CD4-positive, CD25-positive, alpha-beta regulatory T cell (primary cell): ENCODE results near the gene TBX15. TPM values are rescaled to one million over a fixed set of nuclear protein-coding genes. Genes with fewer than 3 reads are reported as not detected.

Experiments used
- ATAC-seq, 2 donors: fragments of 150-1000 bp; cut with Tn5 transposase; one replicate each; pipeline ENCODE4 v1.10.0; 2021; ENCODE audit warnings: low read depth in 2 of 2, moderate number of reproducible peaks in 2 of 2, moderate library complexity in 1 of 2
- DNase-seq, 3 donors: peaks; one replicate each; pipeline versions ENCODE4 v3.0.0 to v3.0.0-alpha.2; 2012 to 2022; ENCODE audit warnings: mixed read lengths in 1 of 3
- H3K27ac ChIP-seq: one replicate; pipeline ENCODE4 v1.7.0; 2013; ENCODE audit warnings: mild to moderate bottlenecking, low read length; ENCODE audit not compliant: insufficient read depth, poor library complexity, severe bottlenecking
- H3K27me3 ChIP-seq: one replicate; pipeline ENCODE4 v1.7.0; 2013; ENCODE audit warnings: low read length; ENCODE audit not compliant: control insufficient read depth, insufficient read depth
- H3K36me3 ChIP-seq: one replicate; pipeline ENCODE4 v1.7.0; 2013; ENCODE audit warnings: mild to moderate bottlenecking, low read length, moderate library complexity; ENCODE audit not compliant: control insufficient read depth, insufficient read depth
- H3K4me1 ChIP-seq: 2 replicates; pipeline ENCODE4 v1.7.0; 2013; ENCODE audit warnings: mild to moderate bottlenecking, low read length; ENCODE audit not compliant: insufficient read depth, control insufficient read depth, poor library complexity, severe bottlenecking
- H3K4me3 ChIP-seq: one replicate; pipeline ENCODE4 v1.7.0; 2013; ENCODE audit warnings: low read depth, mild to moderate bottlenecking, low read length, moderate library complexity
- H3K9me3 ChIP-seq, 2 experiments: 1 replicate in 1 of 2; 2 replicates in 1 of 2; pipeline ENCODE4 v1.7.0; 2013; ENCODE audit warnings: low read length in 2 of 2, mild to moderate bottlenecking in 1 of 2, moderate library complexity in 1 of 2; ENCODE audit not compliant: control insufficient read depth in 2 of 2
- H3K27ac Mint-ChIP-seq, 3 donors: one replicate each; pipeline ENCODE4 v1.8.0; 2020 to 2022; ENCODE audit warnings: mild to moderate bottlenecking in 3 of 3, mixed read lengths in 3 of 3, moderate library complexity in 2 of 3
- H3K27me3 Mint-ChIP-seq: one replicate; pipeline ENCODE4 v1.8.0; 2022; ENCODE audit warnings: mild to moderate bottlenecking, mixed read lengths
- H3K36me3 Mint-ChIP-seq: one replicate; pipeline ENCODE4 v1.8.0; 2020; ENCODE audit warnings: mixed read lengths
- H3K4me1 Mint-ChIP-seq, 4 donors: one replicate each; pipeline ENCODE4 v1.8.0; 2020 to 2022; ENCODE audit warnings: mixed read lengths in 4 of 4, mild to moderate bottlenecking in 1 of 4
- H3K4me3 Mint-ChIP-seq, 4 donors: one replicate each; pipeline ENCODE4 v1.8.0; 2020 to 2022; ENCODE audit warnings: mild to moderate bottlenecking in 4 of 4, mixed read lengths in 4 of 4, moderate library complexity in 3 of 4
- H3K9me3 Mint-ChIP-seq, 7 donors: one replicate each; pipeline ENCODE4 v1.8.0; 2020 to 2022; ENCODE audit warnings: mixed read lengths in 7 of 7, mild to moderate bottlenecking in 3 of 7, moderate library complexity in 2 of 7
- polyA plus RNA-seq, 4 donors: library from polyadenylated mRNA; unstranded; fragments of 300-500 nt; fragmentation: Illumina TruSeq; gene quantifications; one replicate each; pipeline ENCODE4 v1.2.3, GENCODE V29; 2021
- total RNA-seq: library from RNA; stranded (reverse); gene quantifications from one replicate; pipeline ENCODE4 v1.2.3, GENCODE V29; 2022

The TBX15 gene
- total and polyA plus RNA-seq, 5 donors from 2014 or later, result not detected

GRCh38 chr1:118914379-118915161 is 73.6 kb downstream of the TBX15 start:
- no peak for DNase-seq
- H3K36me3 ChIP-seq, result no peaks in the 10 kb centered on the region
- ATAC-seq, result no peak
- no peaks in the 10 kb centered on the region for H3K27me3 Mint-ChIP-seq
- no peaks in the 10 kb centered on the region for H3K4me1 ChIP-seq
- peaks cover 0 to 6% (median 0%) of the 10 kb centered on the region in 7 donors for H3K9me3 Mint-ChIP-seq
- no peak overlapping the region for H3K4me3 ChIP-seq
- H3K27ac ChIP-seq, result no peak overlapping the region
- no peaks in the 10 kb centered on the region for H3K36me3 Mint-ChIP-seq
- H3K4me3 Mint-ChIP-seq, result no peak overlapping the region
- H3K4me1 Mint-ChIP-seq, result no peaks in the 10 kb centered on the region
- H3K27ac Mint-ChIP-seq, result no peak overlapping the region
- no peaks in the 10 kb centered on the region for H3K9me3 ChIP-seq
- no peaks in the 10 kb centered on the region for H3K27me3 ChIP-seq

DNA sequence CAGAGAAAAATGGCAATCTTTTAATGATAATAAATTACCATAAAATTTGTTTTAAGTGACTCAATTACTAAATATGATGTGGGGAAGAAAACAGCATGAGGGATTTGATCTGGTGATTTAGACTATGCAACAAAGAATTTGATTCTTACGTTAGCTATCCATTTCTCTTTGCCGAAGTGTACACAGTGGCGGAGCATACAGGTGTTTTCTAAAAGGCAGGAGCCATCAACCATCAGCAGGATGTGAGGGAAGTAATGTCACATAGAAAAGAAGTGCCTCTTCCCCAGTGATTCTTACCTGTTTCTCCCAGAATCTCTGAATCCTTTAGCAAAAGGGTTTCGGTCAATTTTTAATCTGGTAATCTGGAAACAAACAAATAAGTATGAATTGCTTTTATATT is 74.3 kb downstream of the TBX15 start:
- ATAC-seq (no peak), DNase-seq (no peak)
- no peaks in the 10 kb centered on the region for H3K4me1 ChIP-seq
- no peak overlapping the region for H3K4me3 ChIP-seq
- H3K27ac Mint-ChIP-seq, result no peak overlapping the region
- no peaks in the 10 kb centered on the region for H3K36me3 ChIP-seq
- no peaks in the 10 kb centered on the region for H3K4me1 Mint-ChIP-seq
- H3K9me3 Mint-ChIP-seq, result peaks cover 0 to 6% (median 0%) of the 10 kb centered on the region in 7 donors
- no peak overlapping the region for H3K4me3 Mint-ChIP-seq
- no peak overlapping the region for H3K27ac ChIP-seq
- H3K36me3 Mint-ChIP-seq, result no peaks in the 10 kb centered on the region
- no peaks in the 10 kb centered on the region for H3K27me3 Mint-ChIP-seq
- no peaks in the 10 kb centered on the region for H3K9me3 ChIP-seq
- H3K27me3 ChIP-seq, result no peaks in the 10 kb centered on the region

DNA sequence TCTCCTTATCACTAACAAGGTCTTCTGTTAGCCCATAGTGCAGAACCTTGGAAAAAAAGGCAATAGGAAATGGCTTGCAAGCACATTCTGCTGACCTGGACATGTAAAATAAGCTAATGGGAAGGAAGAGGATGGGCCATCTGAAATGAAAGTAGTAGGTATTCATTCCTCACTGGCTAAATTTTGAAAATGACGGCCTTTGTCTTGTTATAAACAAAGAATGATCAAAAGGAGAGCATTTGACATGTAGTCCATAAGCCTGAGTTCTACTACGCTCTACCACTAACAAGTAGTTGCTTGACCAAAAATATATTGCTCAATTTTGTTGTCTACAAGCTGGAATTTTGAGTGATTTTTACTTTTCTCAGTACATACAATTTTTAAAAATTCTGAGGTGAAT is 75.6 kb downstream of the TBX15 start:
- Histone ChIP-seq H3K4me3 (no peak overlapping the region), H3K27me3 (no peaks in the 10 kb centered on the region), H3K9me3 (no peaks in the 10 kb centered on the region), H3K4me1 (no peaks in the 10 kb centered on the region), H3K27ac (no peak overlapping the region), H3K36me3 (no peaks in the 10 kb centered on the region)
- H3K4me1 Mint-ChIP-seq, result no peaks in the 10 kb centered on the region
- H3K27ac Mint-ChIP-seq, result no peak overlapping the region
- H3K27me3 Mint-ChIP-seq, result no peaks in the 10 kb centered on the region
- no peak for DNase-seq
- H3K4me3 Mint-ChIP-seq, result no peak overlapping the region
- H3K9me3 Mint-ChIP-seq, result peaks cover 0 to 4% (median 0%) of the 10 kb centered on the region in 7 donors
- no peaks in the 10 kb centered on the region for H3K36me3 Mint-ChIP-seq
- ATAC-seq, result no peak

GRCh38 chr1:118911571-118911970 is 76.6 kb downstream of the TBX15 start:
- no peaks in the 10 kb centered on the region for H3K27me3 Mint-ChIP-seq

DNA sequence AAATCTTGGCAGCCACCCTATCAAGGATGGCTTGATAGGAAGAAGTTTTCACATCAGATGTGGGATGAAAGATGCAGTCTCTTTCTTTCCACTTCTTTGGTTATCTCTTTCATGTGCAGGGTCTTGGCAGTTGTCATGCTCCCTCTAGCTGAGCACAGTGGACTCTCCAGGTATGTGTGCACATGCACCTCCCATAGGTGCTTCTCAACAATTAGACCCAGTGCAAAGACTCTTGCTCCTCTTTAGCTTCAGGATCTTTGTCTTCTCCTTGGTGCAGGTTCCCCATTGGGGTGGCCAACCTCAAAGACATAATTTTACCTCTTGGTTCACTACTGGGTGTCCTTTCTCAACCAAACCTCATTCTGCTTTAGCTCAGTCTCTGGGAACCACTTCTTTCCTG is 80.7 kb downstream of the TBX15 start:
- no peaks in the 10 kb centered on the region for H3K36me3 ChIP-seq
- H3K27me3 ChIP-seq, result no peaks in the 10 kb centered on the region
- no peaks in the 10 kb centered on the region for H3K4me1 ChIP-seq
- no peaks in the 10 kb centered on the region for H3K9me3 ChIP-seq
- no peak overlapping the region for H3K27ac Mint-ChIP-seq
- H3K4me3 ChIP-seq, result no peak overlapping the region
- H3K4me3 Mint-ChIP-seq, result no peak overlapping the region
- no peaks in the 10 kb centered on the region for H3K27me3 Mint-ChIP-seq
- no peak for DNase-seq
- no peaks in the 10 kb centered on the region for H3K4me1 Mint-ChIP-seq
- peaks cover 0 to 4% (median 0%) of the 10 kb centered on the region in 7 donors for H3K9me3 Mint-ChIP-seq
- H3K36me3 Mint-ChIP-seq, result no peaks in the 10 kb centered on the region
- no peak for ATAC-seq
- no peak overlapping the region for H3K27ac ChIP-seq

More at GRCh38 chr1:118911571-118911970, 76.6 kb downstream of the TBX15 start:
- Mint-ChIP-seq H3K36me3 (no peaks in the 10 kb centered on the region), H3K27ac (no peak overlapping the region), H3K4me1 (no peaks in the 10 kb centered on the region), H3K9me3 (peaks cover 0 to 4% (median 0%) of the 10 kb centered on the region in 7 donors), H3K4me3 (no peak overlapping the region)
- Histone ChIP-seq H3K36me3 (no peaks in the 10 kb centered on the region), H3K4me1 (no peaks in the 10 kb centered on the region), H3K27ac (no peak overlapping the region), H3K9me3 (no peaks in the 10 kb centered on the region), H3K27me3 (no peaks in the 10 kb centered on the region), H3K4me3 (no peak overlapping the region)
- no peak for DNase-seq
- ATAC-seq, result no peak

GRCh38 chr1:118905671-118906070 is 82.5 kb downstream of the TBX15 start:
- Histone ChIP-seq H3K36me3 (no peaks in the 10 kb centered on the region), H3K27me3 (no peaks in the 10 kb centered on the region), H3K27ac (no peak overlapping the region), H3K4me3 (no peak overlapping the region), H3K4me1 (no peaks in the 10 kb centered on the region), H3K9me3 (no peaks in the 10 kb centered on the region)
- H3K36me3 Mint-ChIP-seq, result no peaks in the 10 kb centered on the region
- no peaks in the 10 kb centered on the region for H3K27me3 Mint-ChIP-seq
- H3K4me1 Mint-ChIP-seq, result no peaks in the 10 kb centered on the region
- no peak for DNase-seq
- H3K27ac Mint-ChIP-seq, result no peak overlapping the region
- peaks cover 0 to 4% (median 0%) of the 10 kb centered on the region in 7 donors for H3K9me3 Mint-ChIP-seq
- no peak overlapping the region for H3K4me3 Mint-ChIP-seq
- no peak for ATAC-seq

DNA sequence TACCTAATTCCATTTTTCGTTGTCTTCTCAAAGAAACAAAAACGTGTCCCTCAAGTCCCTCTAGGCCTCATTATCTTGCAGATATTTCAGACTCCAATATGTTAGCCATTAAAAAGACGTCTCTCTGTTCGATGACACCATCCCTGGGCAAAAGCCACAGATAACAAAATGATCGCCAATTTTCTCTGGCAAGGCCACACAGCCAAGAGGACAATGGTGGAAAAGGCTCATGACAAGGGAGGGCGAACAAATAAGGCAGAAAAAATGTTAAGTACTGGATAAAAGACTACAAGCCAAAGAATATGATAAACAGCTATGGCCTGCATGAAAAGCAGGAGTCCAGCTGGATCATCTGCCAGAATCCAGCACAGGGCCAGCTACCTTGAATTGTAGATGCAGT is 82.9 kb downstream of the TBX15 start:
- no peaks in the 10 kb centered on the region for H3K36me3 ChIP-seq
- Mint-ChIP-seq H3K27me3 (no peaks in the 10 kb centered on the region), H3K4me3 (no peak overlapping the region)

DNA sequence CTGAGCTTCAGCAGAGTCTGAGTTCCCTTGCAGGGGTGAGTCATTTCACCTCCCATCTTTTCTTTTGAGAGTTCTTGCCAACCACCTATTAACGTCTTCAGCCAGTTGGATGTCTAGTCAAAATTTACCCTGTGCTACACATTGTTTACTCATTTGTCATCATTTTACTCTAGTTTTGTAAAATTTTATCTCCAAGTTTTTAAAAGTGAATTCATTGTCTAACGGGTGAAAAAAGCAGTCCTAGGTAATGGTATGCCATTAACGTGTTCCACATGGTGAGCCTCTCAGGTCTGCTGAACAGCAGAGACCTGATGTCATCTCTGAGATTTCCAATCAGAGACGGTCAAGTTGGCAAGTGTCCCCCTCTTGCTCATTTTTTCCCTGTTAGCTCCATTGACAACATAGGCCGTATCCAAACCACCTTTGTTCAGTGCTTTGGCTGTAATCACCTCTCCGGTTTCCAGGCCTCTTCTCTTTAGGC is 85.4 kb downstream of the TBX15 start:
- Histone ChIP-seq H3K36me3 (no peaks in the 10 kb centered on the region), H3K27ac (no peak overlapping the region), H3K27me3 (no peaks in the 10 kb centered on the region), H3K9me3 (no peaks in the 10 kb centered on the region), H3K4me1 (no peaks in the 10 kb centered on the region), H3K4me3 (no peak overlapping the region)
- ATAC-seq (no peak), DNase-seq (no peak)
- H3K4me3 Mint-ChIP-seq, result no peak overlapping the region
- no peaks in the 10 kb centered on the region for H3K27me3 Mint-ChIP-seq
- peaks cover 0 to 1% (median 0%) of the 10 kb centered on the region in 7 donors for H3K9me3 Mint-ChIP-seq
- no peak overlapping the region for H3K27ac Mint-ChIP-seq
- H3K4me1 Mint-ChIP-seq, result no peaks in the 10 kb centered on the region
- no peaks in the 10 kb centered on the region for H3K36me3 Mint-ChIP-seq

More for the DNA sequence above, 82.9 kb downstream of the TBX15 start:
- H3K27me3 ChIP-seq, result no peaks in the 10 kb centered on the region
- Mint-ChIP-seq H3K9me3 (peaks cover 0 to 4% (median 0%) of the 10 kb centered on the region in 7 donors), H3K36me3 (no peaks in the 10 kb centered on the region), H3K27ac (no peak overlapping the region), H3K4me1 (no peaks in the 10 kb centered on the region)
- DNase-seq, result no peak
- no peaks in the 10 kb centered on the region for H3K9me3 ChIP-seq
- H3K4me1 ChIP-seq, result no peaks in the 10 kb centered on the region
- H3K27ac ChIP-seq, result no peak overlapping the region
- ATAC-seq, result no peak
- no peak overlapping the region for H3K4me3 ChIP-seq
